T-helper 1 cell treated with Interleukin-12 subunit alpha and Interleukin-12 subunit beta and Interleukin-4 antibody, amounts not matched to agents 30 μg/mL and 1 μg/mL, for 36 hours (primary cell): ENCODE measurements around the gene SV2C.
A peak's percentile ranks its signal among the peaks of the same experiment; 100 is the strongest.

Experiments used
- H3K27ac Mint-ChIP-seq: one replicate; pipeline ENCODE4 v1.8.0; 2021; ENCODE audit warnings: mild to moderate bottlenecking, mixed read lengths
- H3K27me3 Mint-ChIP-seq: one replicate; pipeline ENCODE4 v1.8.0; 2021; ENCODE audit warnings: low read depth, mixed read lengths
- H3K36me3 Mint-ChIP-seq: one replicate; pipeline ENCODE4 v1.8.0; 2021; ENCODE audit warnings: low read depth, mixed read lengths
- H3K4me1 Mint-ChIP-seq: one replicate; pipeline ENCODE4 v1.8.0; 2021; ENCODE audit warnings: low read depth, mixed read lengths
- H3K4me3 Mint-ChIP-seq: one replicate; pipeline ENCODE4 v1.8.0; 2021; ENCODE audit warnings: mild to moderate bottlenecking, moderate library complexity, mixed read lengths
- H3K9me3 Mint-ChIP-seq: one replicate; pipeline ENCODE4 v1.8.0; 2021; ENCODE audit warnings: mixed read lengths

Gene SV2C

DNA sequence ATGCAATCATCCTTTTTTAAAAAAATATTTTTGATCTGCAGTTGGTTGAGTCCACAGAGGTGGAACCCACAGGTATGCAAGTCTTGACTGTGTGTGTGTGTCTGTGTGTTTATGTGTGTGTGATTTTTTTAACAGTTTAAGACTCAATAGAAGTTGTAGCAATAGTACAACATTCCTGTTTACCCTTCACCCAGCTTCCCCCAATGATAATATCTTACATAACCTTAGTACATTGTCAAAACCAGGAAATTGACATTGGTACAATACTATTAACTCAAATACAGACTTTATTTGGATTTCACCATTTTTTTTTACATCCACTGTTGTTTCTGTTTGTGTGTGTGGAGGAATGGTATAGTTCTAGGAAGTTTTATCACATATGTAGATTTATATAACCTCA lies 81.8 kb downstream of the SV2C start:
- no peaks in the 10 kb centered on the region for H3K36me3 Mint-ChIP-seq
- H3K27ac Mint-ChIP-seq: no peak overlapping the region
- H3K9me3 Mint-ChIP-seq: no peaks in the 10 kb centered on the region
- H3K27me3 Mint-ChIP-seq: peaks cover 29% of the 10 kb centered on the region
- no peaks in the 10 kb centered on the region for H3K4me1 Mint-ChIP-seq
- no peak overlapping the region for H3K4me3 Mint-ChIP-seq

DNA sequence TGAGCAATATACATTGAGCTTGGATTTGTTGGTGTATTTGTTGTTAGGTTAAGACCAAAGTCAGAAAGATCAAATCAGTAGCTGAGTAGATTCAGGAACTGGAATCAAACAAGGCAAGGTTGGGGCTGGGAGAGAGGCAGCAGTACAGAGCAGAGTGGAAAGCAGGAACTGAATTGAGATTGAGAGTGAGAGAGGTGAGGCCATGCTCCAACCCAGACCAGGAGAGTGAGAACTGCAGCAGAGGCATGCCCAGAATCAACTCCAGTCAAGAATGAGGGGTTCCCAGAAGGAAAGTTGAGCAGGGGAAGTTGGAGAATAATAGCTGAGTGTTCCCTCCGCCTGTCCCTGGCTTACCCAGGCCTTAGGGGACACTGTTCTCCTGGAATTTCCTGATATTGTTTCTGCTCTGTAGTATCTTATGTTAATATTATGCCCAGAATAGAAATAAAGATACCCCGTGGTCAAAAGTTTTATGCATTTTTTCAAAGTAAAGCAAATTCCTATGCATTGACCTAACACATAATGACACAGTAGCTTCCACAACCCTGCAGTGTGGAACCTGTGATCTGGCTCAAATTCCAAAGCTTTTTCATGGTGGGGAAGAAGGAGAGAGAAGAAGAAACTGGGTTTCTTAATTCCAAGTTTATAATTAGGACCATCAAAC lies 82.7 kb downstream of the SV2C start:
- Mint-ChIP-seq H3K36me3 (no peaks in the 10 kb centered on the region), H3K27me3 (peaks cover 29% of the 10 kb centered on the region), H3K4me3 (no peak overlapping the region), H3K27ac (no peak overlapping the region), H3K4me1 (no peaks in the 10 kb centered on the region), H3K9me3 (no peaks in the 10 kb centered on the region)

GRCh38 chr5:76166886-76167576 lies 83.8 kb downstream of the SV2C start:
- H3K4me1 Mint-ChIP-seq: no peaks in the 10 kb centered on the region
- no peaks in the 10 kb centered on the region for H3K9me3 Mint-ChIP-seq
- no peak overlapping the region for H3K4me3 Mint-ChIP-seq
- H3K27ac Mint-ChIP-seq: no peak overlapping the region
- H3K27me3 Mint-ChIP-seq: peaks cover 26% of the 10 kb centered on the region
- H3K36me3 Mint-ChIP-seq: no peaks in the 10 kb centered on the region

GRCh38 chr5:76169146-76169905 lies 86.1 kb downstream of the SV2C start:
- H3K36me3 Mint-ChIP-seq: no peaks in the 10 kb centered on the region
- no peak overlapping the region for H3K27ac Mint-ChIP-seq
- H3K9me3 Mint-ChIP-seq: no peaks in the 10 kb centered on the region
- H3K4me1 Mint-ChIP-seq: no peaks in the 10 kb centered on the region
- H3K4me3 Mint-ChIP-seq: no peak overlapping the region
- peaks cover 22% of the 10 kb centered on the region for H3K27me3 Mint-ChIP-seq

DNA sequence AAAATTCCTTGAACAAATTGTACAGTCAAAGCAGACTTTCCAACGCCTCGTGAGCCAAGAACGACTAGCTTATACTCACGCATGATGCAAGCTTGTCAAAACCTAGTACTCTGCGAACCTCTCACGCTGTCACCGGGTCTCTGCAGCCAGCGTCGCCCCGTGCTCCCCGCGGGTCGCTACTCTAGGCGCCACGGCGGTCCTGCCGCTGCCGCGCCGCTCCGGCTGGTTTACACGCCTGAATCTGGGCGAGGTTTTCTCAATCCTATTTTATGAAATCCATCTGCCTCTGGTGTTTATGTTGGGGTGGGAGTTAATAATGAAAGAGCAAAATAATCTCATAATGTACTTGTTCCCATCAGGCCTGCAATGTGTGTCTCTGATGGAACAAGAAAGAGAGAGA lies 90.9 kb downstream of the SV2C start:
- Mint-ChIP-seq H3K27ac (no peak overlapping the region), H3K9me3 (no peaks in the 10 kb centered on the region), H3K36me3 (no peaks in the 10 kb centered on the region), H3K4me3 (no peak overlapping the region), H3K4me1 (peaks cover 15% of the 10 kb centered on the region), H3K27me3 (peaks cover 3% of the 10 kb centered on the region)

GRCh38 chr5:76175051-76175666 lies 92.0 kb downstream of the SV2C start:
- H3K27me3 Mint-ChIP-seq: no peaks in the 10 kb centered on the region
- H3K36me3 Mint-ChIP-seq: no peaks in the 10 kb centered on the region
- H3K27ac Mint-ChIP-seq: no peak overlapping the region
- H3K4me3 Mint-ChIP-seq: no peak overlapping the region
- H3K4me1 Mint-ChIP-seq: peaks cover 15% of the 10 kb centered on the region
- no peaks in the 10 kb centered on the region for H3K9me3 Mint-ChIP-seq

DNA sequence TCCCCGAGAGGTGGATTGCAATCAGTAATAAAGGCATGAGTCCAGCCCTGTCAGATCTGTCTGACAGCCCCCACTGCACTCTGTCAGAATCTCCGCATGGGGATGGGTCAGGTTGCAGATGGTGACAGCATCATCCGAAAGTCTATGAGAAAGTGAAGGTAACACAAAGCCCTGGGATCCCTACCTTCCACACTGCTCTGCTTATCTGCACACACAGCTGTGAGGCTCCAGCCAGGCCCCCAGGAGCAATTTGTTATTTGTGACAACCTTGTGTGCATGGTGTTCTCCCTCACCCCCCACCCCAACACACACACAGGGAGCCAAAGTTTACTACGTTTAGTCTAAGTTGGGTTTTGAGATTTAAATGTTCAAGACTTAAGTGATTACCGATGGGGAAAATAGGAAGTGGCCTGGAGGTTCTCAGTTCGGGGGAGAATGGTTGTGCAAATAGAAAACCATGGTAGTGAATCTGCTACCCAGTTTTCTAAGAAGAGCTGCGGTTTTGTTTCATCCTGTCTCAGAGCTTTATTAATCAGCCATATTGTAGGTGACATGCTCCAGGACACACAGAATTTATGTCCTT lies 92.7 kb downstream of the SV2C start:
- no peaks in the 10 kb centered on the region for H3K27me3 Mint-ChIP-seq
- no peaks in the 10 kb centered on the region for H3K36me3 Mint-ChIP-seq
- H3K4me3 Mint-ChIP-seq: no peak overlapping the region
- peaks cover 15% of the 10 kb centered on the region for H3K4me1 Mint-ChIP-seq
- no peaks in the 10 kb centered on the region for H3K9me3 Mint-ChIP-seq
- peak overlapping the region; percentile 18 for H3K27ac Mint-ChIP-seq

GRCh38 chr5:76177978-76178377 lies 94.8 kb downstream of the SV2C start:
- no peak overlapping the region for H3K4me3 Mint-ChIP-seq
- H3K4me1 Mint-ChIP-seq: peaks cover 15% of the 10 kb centered on the region
- H3K27me3 Mint-ChIP-seq: no peaks in the 10 kb centered on the region
- peaks cover 3% of the 10 kb centered on the region for H3K9me3 Mint-ChIP-seq
- no peaks in the 10 kb centered on the region for H3K36me3 Mint-ChIP-seq
- H3K27ac Mint-ChIP-seq: no peak overlapping the region

- Mint-ChIP-seq H3K4me3 (no peak overlapping the region), H3K36me3 (no peaks in the 10 kb centered on the region), H3K9me3 (peaks cover 8% of the 10 kb centered on the region), H3K27ac (no peak overlapping the region), H3K4me1 (peaks cover 15% of the 10 kb centered on the region), H3K27me3 (no peaks in the 10 kb centered on the region)
These were observed 95.7 kb downstream of the SV2C start for GRCh38 chr5:76178913-76179312.

DNA sequence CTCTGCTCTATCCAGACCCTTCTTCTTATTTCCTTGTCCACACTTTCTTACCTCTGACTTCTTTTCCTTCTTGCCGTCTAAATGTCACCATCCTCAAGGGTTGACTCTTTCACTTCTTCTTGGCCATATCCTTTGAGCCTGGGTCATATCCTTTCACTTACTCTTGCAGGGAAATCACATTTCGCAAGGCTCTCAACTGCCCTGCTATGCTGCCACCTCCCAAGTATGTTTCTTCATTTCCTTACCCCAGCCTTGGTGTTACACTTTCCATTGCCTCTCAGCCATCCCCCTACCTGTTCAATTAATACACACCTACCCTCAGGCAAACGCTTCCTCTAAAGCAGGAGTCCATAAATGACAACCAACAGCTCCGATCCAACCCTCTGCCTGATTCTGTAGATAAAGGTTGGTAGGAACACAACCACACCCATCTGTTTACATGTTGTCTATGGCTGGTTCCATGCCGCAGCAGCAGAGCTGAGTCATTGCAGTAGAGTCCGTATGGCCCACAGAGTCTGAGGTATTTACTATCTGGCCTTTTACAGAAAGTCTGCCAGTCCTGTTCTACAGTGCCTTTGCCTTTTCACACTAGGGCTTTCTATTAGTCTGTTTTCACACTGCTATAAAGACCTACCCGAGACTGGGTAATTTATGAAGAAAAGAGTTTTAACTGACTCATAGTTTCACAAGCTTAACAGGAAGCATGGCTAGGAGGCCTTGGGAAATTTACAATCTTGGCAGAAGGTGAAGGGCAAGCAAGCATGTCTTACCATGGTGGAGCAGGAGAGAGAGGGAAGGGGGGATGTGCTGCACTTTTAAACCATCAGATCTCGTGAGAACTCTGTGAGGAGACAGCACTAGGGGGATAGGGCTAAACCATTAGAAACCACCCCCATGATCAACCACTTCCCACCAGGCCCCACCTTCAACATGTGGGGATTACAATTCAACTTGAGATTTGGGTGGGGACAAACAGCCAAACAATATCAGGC lies 97.9 kb downstream of the SV2C start:
- Mint-ChIP-seq H3K4me1 (peaks cover 4% of the 10 kb centered on the region), H3K27me3 (no peaks in the 10 kb centered on the region), H3K36me3 (no peaks in the 10 kb centered on the region), H3K9me3 (peaks cover 12% of the 10 kb centered on the region), H3K27ac (no peak overlapping the region), H3K4me3 (no peak overlapping the region)

- Mint-ChIP-seq H3K4me3 (no peak overlapping the region), H3K27ac (no peak overlapping the region), H3K36me3 (no peaks in the 10 kb centered on the region), H3K4me1 (peaks cover 2% of the 10 kb centered on the region), H3K9me3 (peaks cover 12% of the 10 kb centered on the region), H3K27me3 (peaks cover 8% of the 10 kb centered on the region)
These were observed 104.2 kb downstream of the SV2C start for GRCh38 chr5:76187386-76187785.

DNA sequence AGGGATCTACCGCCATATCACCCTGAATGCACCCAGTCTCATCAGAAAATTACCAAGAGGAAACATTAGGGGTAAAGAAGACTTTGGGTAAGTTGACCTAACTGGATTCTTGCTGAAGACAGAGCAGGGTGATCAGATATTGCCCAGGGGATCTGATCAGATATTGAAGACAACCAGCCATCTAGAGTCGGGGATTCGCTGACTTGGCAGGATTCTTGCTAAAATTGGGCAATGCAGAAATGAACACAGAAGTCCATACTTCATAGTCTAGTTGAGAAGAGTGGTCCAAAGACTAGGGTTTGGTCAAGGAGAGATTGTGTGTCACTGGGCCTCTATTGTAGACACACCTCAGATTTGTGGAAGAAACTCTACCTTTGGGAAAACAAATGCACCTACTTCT lies 107.2 kb downstream of the SV2C start:
- no peak overlapping the region for H3K4me3 Mint-ChIP-seq
- no peaks in the 10 kb centered on the region for H3K9me3 Mint-ChIP-seq
- H3K27ac Mint-ChIP-seq: no peak overlapping the region
- H3K36me3 Mint-ChIP-seq: no peaks in the 10 kb centered on the region
- peaks cover 2% of the 10 kb centered on the region for H3K4me1 Mint-ChIP-seq
- H3K27me3 Mint-ChIP-seq: peaks cover 16% of the 10 kb centered on the region

DNA sequence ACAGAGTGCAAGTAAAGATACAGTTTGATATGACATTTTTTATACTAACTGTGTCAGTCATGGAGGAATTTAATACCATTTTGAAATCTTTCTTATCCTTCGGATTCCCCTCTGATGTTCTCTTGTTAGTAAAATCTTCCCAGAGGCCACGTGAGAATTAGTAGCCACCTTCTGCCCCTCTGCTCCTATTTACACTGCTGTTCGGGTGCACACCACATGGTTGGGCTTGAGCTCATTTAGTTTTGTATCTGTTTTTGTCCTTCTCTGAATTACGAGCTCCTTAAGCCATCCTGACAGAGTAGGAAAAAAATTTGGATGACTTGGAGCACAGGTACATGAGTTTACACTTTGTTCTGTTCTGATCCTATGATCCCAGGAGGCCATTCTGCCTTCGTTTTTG lies 109.7 kb downstream of the SV2C start:
- Mint-ChIP-seq H3K4me3 (no peak overlapping the region), H3K27ac (no peak overlapping the region), H3K9me3 (no peaks in the 10 kb centered on the region), H3K27me3 (peaks cover 23% of the 10 kb centered on the region), H3K36me3 (no peaks in the 10 kb centered on the region), H3K4me1 (peaks cover 2% of the 10 kb centered on the region)
